AG10803 (cell line): Measurements from ENCODE around the gene KCNJ4.
A peak's percentile ranks its signal among the peaks of the same experiment; 100 is the strongest.
"Not testable (repeated sequence)": the region's sequence is repeated elsewhere in the genome, so short reads cannot be mapped to it uniquely, and the experiment has no call there.

Experiments used
- DNase-seq: peaks from one replicate; pipeline ENCODE4 v3.0.0; 2010; ENCODE audit warnings: low read depth
- H3K4me3 ChIP-seq: 2 replicates; pipeline ENCODE4 v1.5.1; 2011; ENCODE audit warnings: mild to moderate bottlenecking, low read length, control low read depth
- TF ChIP-seq, protein P1 (sequence below): conservative IDR thresholded peaks from 2 replicates; pipeline ENCODE4 v1.5.1; 2011; ENCODE audit warnings: mild to moderate bottlenecking, low read length, control low read depth, inconsistent platforms

KCNJ4 gene

GRCh38 chr22:38412435-38413084 is 42.4 kb downstream of the KCNJ4 start:
- no peak overlapping the region for H3K4me3 ChIP-seq
- TF ChIP-seq, protein P1, sequence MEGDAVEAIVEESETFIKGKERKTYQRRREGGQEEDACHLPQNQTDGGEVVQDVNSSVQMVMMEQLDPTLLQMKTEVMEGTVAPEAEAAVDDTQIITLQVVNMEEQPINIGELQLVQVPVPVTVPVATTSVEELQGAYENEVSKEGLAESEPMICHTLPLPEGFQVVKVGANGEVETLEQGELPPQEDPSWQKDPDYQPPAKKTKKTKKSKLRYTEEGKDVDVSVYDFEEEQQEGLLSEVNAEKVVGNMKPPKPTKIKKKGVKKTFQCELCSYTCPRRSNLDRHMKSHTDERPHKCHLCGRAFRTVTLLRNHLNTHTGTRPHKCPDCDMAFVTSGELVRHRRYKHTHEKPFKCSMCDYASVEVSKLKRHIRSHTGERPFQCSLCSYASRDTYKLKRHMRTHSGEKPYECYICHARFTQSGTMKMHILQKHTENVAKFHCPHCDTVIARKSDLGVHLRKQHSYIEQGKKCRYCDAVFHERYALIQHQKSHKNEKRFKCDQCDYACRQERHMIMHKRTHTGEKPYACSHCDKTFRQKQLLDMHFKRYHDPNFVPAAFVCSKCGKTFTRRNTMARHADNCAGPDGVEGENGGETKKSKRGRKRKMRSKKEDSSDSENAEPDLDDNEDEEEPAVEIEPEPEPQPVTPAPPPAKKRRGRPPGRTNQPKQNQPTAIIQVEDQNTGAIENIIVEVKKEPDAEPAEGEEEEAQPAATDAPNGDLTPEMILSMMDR, result peak; percentile 40
- DNase-seq, result no peak

DNA sequence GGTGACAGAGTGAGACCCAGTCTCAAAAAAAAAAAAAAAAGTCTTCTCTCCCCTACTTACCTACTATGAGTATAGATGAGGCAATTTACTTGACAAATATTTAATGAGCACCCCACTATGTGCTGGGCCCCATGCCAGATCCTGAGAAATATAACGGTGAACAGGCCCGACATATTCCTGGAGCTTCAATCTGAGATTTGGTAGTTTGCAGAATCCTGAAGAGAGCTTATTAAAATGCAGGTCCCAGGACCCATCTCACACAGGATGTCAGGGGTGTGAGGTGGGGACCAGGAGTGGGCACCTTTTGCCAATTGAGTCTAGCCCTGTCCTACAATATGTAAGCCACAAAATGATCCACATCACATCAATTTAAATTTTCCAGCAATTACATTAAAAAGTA is 44.0 kb downstream of the KCNJ4 start:
- DNase-seq, result no peak
- no peak overlapping the region for H3K4me3 ChIP-seq
- TF ChIP-seq, protein P1, result no peak

- H3K4me3 ChIP-seq, DNase-seq: not testable (repeated sequence)
These were observed 45.1 kb downstream of the KCNJ4 start for GRCh38 chr22:38409916-38410315.

- TF ChIP-seq, protein P1, result no peak
- no peak overlapping the region for H3K4me3 ChIP-seq
- DNase-seq, result peak; percentile 40
These were observed 48.4 kb downstream of the KCNJ4 start for GRCh38 chr22:38406617-38407016.

DNA sequence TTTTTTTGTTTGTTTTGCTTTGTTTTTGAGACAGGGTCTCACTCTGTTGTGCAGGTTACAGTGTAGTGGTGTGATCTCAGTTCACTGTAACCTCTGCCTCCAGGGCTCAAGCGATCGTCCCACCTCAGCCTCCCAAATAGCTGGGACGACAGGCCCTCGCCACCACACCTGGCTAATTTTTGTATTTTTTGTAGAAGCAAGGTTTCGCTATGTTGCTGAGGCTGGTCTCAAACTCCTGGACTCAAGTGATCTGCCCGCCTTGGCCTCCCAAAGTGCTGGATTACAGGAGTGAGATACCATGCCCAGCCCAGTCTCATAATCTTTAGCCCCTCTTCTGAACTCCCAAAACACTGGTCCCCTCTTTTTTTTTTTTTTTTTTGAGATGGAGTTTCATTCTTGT is 50.6 kb downstream of the KCNJ4 start:
- TF ChIP-seq, protein P1, result no peak
- DNase-seq, result no peak
- H3K4me3 ChIP-seq, result no peak overlapping the region

GRCh38 chr22:38403812-38404211 is 51.2 kb downstream of the KCNJ4 start:
- DNase-seq, result no peak
- no peak overlapping the region for H3K4me3 ChIP-seq
- TF ChIP-seq, protein P1, result no peak

DNA sequence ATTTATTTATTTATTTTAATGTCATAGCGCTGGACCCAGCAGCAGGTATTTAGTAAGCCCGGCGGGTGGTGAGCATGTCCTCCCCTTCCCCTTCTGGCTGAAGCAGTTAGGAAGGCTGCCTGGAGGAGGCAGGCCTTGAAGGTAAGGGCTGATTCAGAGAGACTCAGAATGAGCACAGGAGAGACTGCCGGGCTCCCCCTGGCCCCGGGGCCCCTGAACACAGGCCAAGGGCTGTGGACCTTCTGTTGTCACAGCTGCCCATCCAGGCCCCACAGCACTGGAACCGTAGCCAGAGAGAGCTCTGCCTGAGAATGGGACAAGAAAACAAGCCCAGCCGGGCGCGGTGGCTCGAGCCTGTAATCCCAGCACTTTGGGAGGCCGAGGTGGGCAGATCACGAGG is 52.8 kb downstream of the KCNJ4 start:
- no peak overlapping the region for H3K4me3 ChIP-seq
- DNase-seq, result no peak
- TF ChIP-seq, protein P1, result no peak
